ENCODE data around the gene SF3A1. TPM values are rescaled to one million over a fixed set of nuclear protein-coding genes. Genes with fewer than 3 reads are reported as not detected.

The SF3A1 gene
- total and polyA plus RNA-seq, 2 donors (not counting 3 experiments of a cell fraction or from before 2014, with no cell fraction given), result 60.2 to 187 TPM

GRCh38 chr22:30290342-30291057 lies 66.2 kb downstream of the SF3A1 start:
- peak overlapping the region; percentile 11 for H3K9ac ChIP-seq (replicated peaks; ENCODE audit: extremely low read depth, insufficient read depth, low read length)
- DNase-seq (ENCODE audit: low read depth, low spot score), result peak; percentile 15
- dilution Hi-C loops (cut with MboI; ENCODE audit: extremely low pct_ligation_motif_present, low sequenced_read_pairs), result no loop called here

GRCh38 chr22:30289980-30290313 lies 66.7 kb downstream of the SF3A1 start:
- dilution Hi-C loops (cut with MboI; ENCODE audit: extremely low pct_ligation_motif_present, low sequenced_read_pairs), result no loop called here
- H3K4me3 ChIP-seq (replicated peaks in 1 of 3; ENCODE audit: insufficient read depth in 1 of 3, low read depth in 1 of 3, low read length in 3 of 3), result peak overlapping the region in 1 of 3 experiments; percentile 7
- no peak for DNase-seq (ENCODE audit: low read depth, low spot score)
- H3K36me3 ChIP-seq (ENCODE audit: control insufficient read depth in 2 of 2, extremely low read depth in 1 of 2, insufficient read depth in 2 of 2, low read length in 2 of 2), result peaks cover 0 to 17% of the 10 kb centered on the region in 2 experiments
- H3K9ac ChIP-seq (replicated peaks; ENCODE audit: extremely low read depth, insufficient read depth, low read length), result peak overlapping the region; percentile 4
- no peaks in the 10 kb centered on the region for H3K9me1 ChIP-seq (replicated peaks; ENCODE audit: control insufficient read depth, extremely low read depth, insufficient read depth, low read length)
- CTCF ChIA-PET, result interaction anchor here (0.6 to 4.4 kb wide), 9 partner anchors 9 to 101 kb away, joined by 3 to 164 read pairs (median 4); partner anchors contain the start of genes RNF215 and TBC1D10A
- peak overlapping the region; percentile 37 for H3K4me2 ChIP-seq (ENCODE audit: insufficient read depth, low read length)
- no peaks in the 10 kb centered on the region for H3K9me3 ChIP-seq (replicated peaks; ENCODE audit: control insufficient read depth, insufficient read depth, low read length)
- H3K27me3 ChIP-seq (ENCODE audit: control insufficient read depth in 2 of 2, insufficient read depth in 2 of 2, low read length in 2 of 2), result no peaks in the 10 kb centered on the region
- POLR2A ChIA-PET, result interaction anchor here (1.1 to 1.8 kb wide), 4 partner anchors 12 to 81 kb away, joined by 3 to 7 read pairs (median 5); partner anchors contain the start of genes CCDC157 and SF3A1
- peak overlapping the region; percentile 14 for H2AFZ ChIP-seq (ENCODE audit: low read depth, low read length)
- FAIRE-seq, result no peak
- BruUV-seq (replicated peaks), result no TSS peak
- no peak for TF ChIP-seq POLR2AphosphoS5 (IDR thresholded peaks at IDR 0.05; ENCODE audit: insufficient read depth, low read depth, low read length)
- no peak for TF ChIP-seq FOS (IDR thresholded peaks at IDR 0.05; ENCODE audit: borderline replicate concordance, insufficient read depth, low read length)
- no peak for TF ChIP-seq EZH2 (IDR thresholded peaks at IDR 0.05; ENCODE audit: borderline replicate concordance, low read depth, low read length, severe bottlenecking)
- no peak for TF ChIP-seq JUN (IDR thresholded peaks at IDR 0.05; ENCODE audit: borderline replicate concordance, insufficient read depth, insufficient read length, low read depth)
- no peak for TF ChIP-seq MYC (IDR thresholded peaks at IDR 0.05; ENCODE audit: low read depth, low read length)
- no peak for TF ChIP-seq CTCF (IDR thresholded peaks at IDR 0.05; ENCODE audit: extremely low read depth in 1 of 2, insufficient read depth in 1 of 2, low read depth in 1 of 2, low read length in 2 of 2)
- TF ChIP-seq GATA2 (IDR thresholded peaks at IDR 0.05; ENCODE audit: insufficient read depth, insufficient read length, low read depth, low read length), result no peak
- TF ChIP-seq MAX (IDR thresholded peaks at IDR 0.05; ENCODE audit: insufficient read depth, insufficient read length), result no peak
- no peak for TF ChIP-seq POLR2A (IDR thresholded peaks at IDR 0.05; ENCODE audit: low read depth, low read length)
- peak overlapping the region; percentile 51 for H3K27ac ChIP-seq (ENCODE audit: insufficient read depth, low read depth, low read length)
- H4K20me1 ChIP-seq (replicated peaks; ENCODE audit: control insufficient read depth, extremely low read depth, insufficient read depth, low read length), result no peaks in the 10 kb centered on the region
- no peaks in the 10 kb centered on the region for H3K79me2 ChIP-seq (ENCODE audit: control insufficient read depth, insufficient read depth, low read length)
- peaks cover 28% of the 10 kb centered on the region for H3K4me1 ChIP-seq (ENCODE audit: control insufficient read depth, extremely low read depth, insufficient read depth, low read length)
- intact Hi-C loops (cut with micrococcal nuclease), result loop anchor here (1.0 kb wide), 1 partner anchor 36 kb away; the partner anchor contains the start of gene TBC1D10A

More at GRCh38 chr22:30290342-30291057, 66.2 kb downstream of the SF3A1 start:
- Histone ChIP-seq H3K9me1 (replicated peaks; ENCODE audit: control insufficient read depth, extremely low read depth, insufficient read depth, low read length) (no peaks in the 10 kb centered on the region), H3K27me3 (ENCODE audit: control insufficient read depth in 2 of 2, insufficient read depth in 2 of 2, low read length in 2 of 2) (no peaks in the 10 kb centered on the region), H2AFZ (ENCODE audit: low read depth, low read length) (peak overlapping the region; percentile 16), H3K27ac (ENCODE audit: insufficient read depth, low read depth, low read length) (peak overlapping the region; percentile 51), H3K79me2 (ENCODE audit: control insufficient read depth, insufficient read depth, low read length) (no peaks in the 10 kb centered on the region), H3K4me3 (replicated peaks in 1 of 3; ENCODE audit: insufficient read depth in 1 of 3, low read depth in 1 of 3, low read length in 3 of 3) (no peak overlapping the region), H3K4me1 (ENCODE audit: control insufficient read depth, extremely low read depth, insufficient read depth, low read length) (peaks cover 28% of the 10 kb centered on the region), H3K4me2 (ENCODE audit: insufficient read depth, low read length) (peak overlapping the region; percentile 37), H3K36me3 (ENCODE audit: control insufficient read depth in 2 of 2, extremely low read depth in 1 of 2, insufficient read depth in 2 of 2, low read length in 2 of 2) (peaks cover 0 to 12% of the 10 kb centered on the region in 2 experiments), H4K20me1 (replicated peaks; ENCODE audit: control insufficient read depth, extremely low read depth, insufficient read depth, low read length) (no peaks in the 10 kb centered on the region), H3K9me3 (replicated peaks; ENCODE audit: control insufficient read depth, insufficient read depth, low read length) (no peaks in the 10 kb centered on the region)
- BruUV-seq (replicated peaks), result no TSS peak
- intact Hi-C loops (cut with micrococcal nuclease), result loop anchor here (1.0 kb wide), 1 partner anchor 15 kb away; no protein-coding TSS in a partner anchor
- no peak for TF ChIP-seq MAX (IDR thresholded peaks at IDR 0.05; ENCODE audit: insufficient read depth, insufficient read length)
- peak; percentile 44 for TF ChIP-seq POLR2A (IDR thresholded peaks at IDR 0.05; ENCODE audit: low read depth, low read length)
- ChIA-PET POLR2A (interaction anchor here (0.6 to 1.8 kb wide), 8 partner anchors 13 to 82 kb away, joined by 3 to 9 read pairs (median 4); partner anchors contain the start of genes CCDC157, SF3A1 and TBC1D10A), CTCF (interaction anchor here (0.6 to 4.4 kb wide), 17 partner anchors 9 to 101 kb away, joined by 3 to 164 read pairs (median 7); partner anchors contain the start of genes CCDC157, RNF215, SF3A1 and TBC1D10A)
- FAIRE-seq, result no peak
